Hepatocyte (in vitro differentiated cells): ENCODE measurements around the gene MYH6. TPM values are rescaled to one million over a fixed set of nuclear protein-coding genes. Genes with fewer than 3 reads are reported as not detected.

Experiments
- DNase-seq: peaks from one replicate; pipeline ENCODE4 v3.0.0-alpha.2; 2016; ENCODE audit warnings: low spot score
- H2AFZ ChIP-seq: fragments of 200-600 bp; sonication (generic); 2 replicates; pipeline ENCODE4 v1.6.0; 2016; ENCODE audit warnings: antibody characterized with exemption, mild to moderate bottlenecking
- H3K27ac ChIP-seq: fragments of 200-600 bp; sonication (generic); 2 replicates; pipeline ENCODE4 v1.5.1; 2016; ENCODE audit warnings: mild to moderate bottlenecking
- H3K27me3 ChIP-seq: fragments of 200-600 bp; sonication (generic); 2 replicates; pipeline ENCODE4 v1.6.1; 2016
- H3K36me3 ChIP-seq: fragments of 200-600 bp; sonication (generic); replicated peaks from 2 replicates; pipeline ENCODE4 v1.5.1; 2016; ENCODE audit warnings: low read depth; ENCODE audit not compliant: insufficient read depth
- H3K4me1 ChIP-seq: fragments of 200-600 bp; sonication (generic); 2 replicates; pipeline ENCODE4 v1.5.1; 2016; ENCODE audit warnings: mild to moderate bottlenecking, moderate library complexity; ENCODE audit not compliant: insufficient read depth
- H3K4me2 ChIP-seq: fragments of 200-600 bp; sonication (generic); 2 replicates; pipeline ENCODE4 v1.6.0; 2016
- H3K4me3 ChIP-seq: fragments of 200-600 bp; sonication (generic); 2 replicates; pipeline ENCODE4 v1.5.1; 2016; ENCODE audit warnings: mild to moderate bottlenecking
- H3K79me2 ChIP-seq: fragments of 200-600 bp; sonication (generic); 2 replicates; pipeline ENCODE4 v1.6.0; 2017; ENCODE audit warnings: mild to moderate bottlenecking
- H3K9me2 ChIP-seq: fragments of 200-600 bp; sonication (generic); replicated peaks from 2 replicates; pipeline ENCODE4 v1.6.0; 2017; ENCODE audit warnings: mild to moderate bottlenecking; ENCODE audit not compliant: insufficient read depth
- H3K9me3 ChIP-seq: fragments of 200-600 bp; sonication (generic); 2 replicates; pipeline ENCODE4 v1.5.1; 2016; ENCODE audit warnings: low read depth, mild to moderate bottlenecking
- H4K20me1 ChIP-seq: fragments of 200-600 bp; sonication (generic); 2 replicates; pipeline ENCODE4 v1.6.0; 2016; ENCODE audit warnings: mild to moderate bottlenecking; ENCODE audit not compliant: insufficient read depth, poor library complexity, severe bottlenecking
- EZH2 ChIP-seq: fragments of 200-600 bp; sonication (generic); IDR thresholded peaks from 2 replicates; pipeline ENCODE4 v1.6.1; 2016; ENCODE audit warnings: antibody characterized with exemption, mild to moderate bottlenecking, borderline replicate concordance
- EZH2phosphoT487 ChIP-seq: fragments of 200-600 bp; sonication (generic); IDR thresholded peaks from one replicate; pipeline ENCODE4 v1.6.1; 2018; ENCODE audit warnings: antibody characterized with exemption, mild to moderate bottlenecking, low read depth, moderate library complexity; ENCODE audit not compliant: unreplicated experiment, severe bottlenecking
- WGBS: methylation state at CpG from one replicate; pipeline ENCODE4 v1.1.6; 2016; ENCODE audit warnings: low lambda C conversion rate; ENCODE audit errors: missing lambda C conversion rate; 5-methylcytosine and 5-hydroxymethylcytosine counted together
- polyA plus RNA-seq: library from polyadenylated mRNA; unstranded; fragments of >200 nt; fragmentation: Nextera tagmentation; extraction: Ambion mirVana; gene quantifications from 2 replicates; pipeline ENCODE4 v1.2.1, GENCODE V29; 2016
- total RNA-seq: library from RNA; depleted of rRNA; stranded (reverse); fragments of >200 nt; gene quantifications from 2 replicates; pipeline ENCODE4 v1.2.3, GENCODE V29; 2014
- TF ChIP-seq, protein P1 (sequence below): fragments of 200-600 bp; sonication (generic); IDR thresholded peaks from 2 replicates; pipeline ENCODE4 v1.5.1; 2016; ENCODE audit warnings: antibody characterized with exemption, mild to moderate bottlenecking; ENCODE audit not compliant: poor library complexity

Gene MYH6
- total and polyA plus RNA-seq, 2 experiments from 2014 or later, result 0.97 TPM; not detected in 1

DNA sequence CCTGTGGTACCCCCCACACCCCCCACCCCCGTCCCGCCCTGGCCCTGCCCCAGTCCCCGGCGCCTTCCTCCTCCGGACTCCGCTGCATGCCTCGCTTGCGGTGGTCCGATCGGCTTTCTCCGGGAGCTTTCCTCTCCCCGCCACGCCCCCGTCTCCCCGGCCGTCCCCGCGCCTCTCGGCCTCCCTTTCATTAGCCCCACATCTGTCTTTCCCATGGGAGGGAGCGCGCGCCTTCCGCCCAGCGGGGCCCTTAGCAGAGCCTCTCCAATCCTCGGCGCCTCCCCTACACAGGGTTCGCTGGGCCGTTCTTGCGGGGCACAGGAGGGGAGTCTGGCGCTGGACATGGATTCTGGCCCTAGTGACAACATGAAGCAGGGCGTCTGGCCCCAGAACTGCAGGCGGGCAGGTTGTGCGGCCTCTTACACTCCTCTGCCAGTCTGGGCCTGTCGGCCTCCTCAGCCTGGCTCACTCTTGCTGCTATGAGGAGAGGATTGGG lies 41.6 kb downstream of the MYH6 start:
- peak overlapping the region; percentile 99 for H3K27ac ChIP-seq
- H3K27me3 ChIP-seq, result no peaks in the 10 kb centered on the region
- no peaks in the 10 kb centered on the region for H3K9me3 ChIP-seq
- no peak overlapping the region for H3K4me3 ChIP-seq
- 8% methylated on average over 17 of the region's 34 CpGs for WGBS
- peaks cover 14% of the 10 kb centered on the region for H3K4me1 ChIP-seq
- peaks cover 38% of the 10 kb centered on the region for H3K79me2 ChIP-seq
- H4K20me1 ChIP-seq, result peaks cover 5% of the 10 kb centered on the region
- H3K4me2 ChIP-seq, result peak overlapping the region; percentile 96
- TF ChIP-seq, protein P1, sequence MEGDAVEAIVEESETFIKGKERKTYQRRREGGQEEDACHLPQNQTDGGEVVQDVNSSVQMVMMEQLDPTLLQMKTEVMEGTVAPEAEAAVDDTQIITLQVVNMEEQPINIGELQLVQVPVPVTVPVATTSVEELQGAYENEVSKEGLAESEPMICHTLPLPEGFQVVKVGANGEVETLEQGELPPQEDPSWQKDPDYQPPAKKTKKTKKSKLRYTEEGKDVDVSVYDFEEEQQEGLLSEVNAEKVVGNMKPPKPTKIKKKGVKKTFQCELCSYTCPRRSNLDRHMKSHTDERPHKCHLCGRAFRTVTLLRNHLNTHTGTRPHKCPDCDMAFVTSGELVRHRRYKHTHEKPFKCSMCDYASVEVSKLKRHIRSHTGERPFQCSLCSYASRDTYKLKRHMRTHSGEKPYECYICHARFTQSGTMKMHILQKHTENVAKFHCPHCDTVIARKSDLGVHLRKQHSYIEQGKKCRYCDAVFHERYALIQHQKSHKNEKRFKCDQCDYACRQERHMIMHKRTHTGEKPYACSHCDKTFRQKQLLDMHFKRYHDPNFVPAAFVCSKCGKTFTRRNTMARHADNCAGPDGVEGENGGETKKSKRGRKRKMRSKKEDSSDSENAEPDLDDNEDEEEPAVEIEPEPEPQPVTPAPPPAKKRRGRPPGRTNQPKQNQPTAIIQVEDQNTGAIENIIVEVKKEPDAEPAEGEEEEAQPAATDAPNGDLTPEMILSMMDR, result no peak
- no peak for TF ChIP-seq EZH2
- no peak for TF ChIP-seq EZH2phosphoT487
- DNase-seq, result peak; percentile 87
- H2AFZ ChIP-seq, result peak overlapping the region; percentile 61
- H3K36me3 ChIP-seq, result no peaks in the 10 kb centered on the region
- H3K9me2 ChIP-seq, result no peaks in the 10 kb centered on the region

DNA sequence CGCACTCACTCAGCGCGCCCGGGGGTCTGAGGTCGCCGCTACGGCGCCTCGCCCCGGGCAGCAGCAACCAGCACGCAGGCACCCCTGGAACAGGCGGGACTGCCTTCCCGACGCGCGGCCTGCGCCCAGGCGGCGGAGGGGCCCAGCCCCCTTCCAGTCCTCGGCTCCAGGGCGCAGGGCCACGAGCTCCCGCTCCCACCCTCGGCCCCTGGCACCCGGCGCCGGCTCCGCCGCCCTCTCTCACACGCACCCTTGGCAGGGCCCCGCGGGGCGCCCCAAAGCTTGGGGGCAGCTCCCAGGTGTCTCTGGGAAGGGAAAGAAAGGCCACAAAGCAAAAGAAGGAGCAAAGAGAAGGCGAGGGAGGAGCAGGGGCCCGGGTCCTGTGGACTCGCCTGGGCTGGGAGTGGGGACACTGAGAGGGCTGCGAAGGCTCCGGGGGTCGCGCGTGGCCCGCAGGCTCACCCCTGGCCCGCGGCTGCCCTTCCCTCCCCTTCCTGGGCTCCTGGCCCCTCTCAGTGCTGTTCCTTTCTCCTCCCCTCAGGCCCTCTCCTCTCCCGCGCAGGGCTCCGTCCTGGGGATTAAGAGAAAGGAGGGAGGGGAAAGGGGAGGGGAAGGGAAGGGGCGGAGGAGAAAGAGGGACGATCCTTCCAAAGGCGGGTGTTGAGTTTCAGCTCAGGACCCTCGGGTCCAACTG lies 42.2 kb downstream of the MYH6 start:
- H3K27me3 ChIP-seq, result no peaks in the 10 kb centered on the region
- peak; percentile 86 for DNase-seq

DNA sequence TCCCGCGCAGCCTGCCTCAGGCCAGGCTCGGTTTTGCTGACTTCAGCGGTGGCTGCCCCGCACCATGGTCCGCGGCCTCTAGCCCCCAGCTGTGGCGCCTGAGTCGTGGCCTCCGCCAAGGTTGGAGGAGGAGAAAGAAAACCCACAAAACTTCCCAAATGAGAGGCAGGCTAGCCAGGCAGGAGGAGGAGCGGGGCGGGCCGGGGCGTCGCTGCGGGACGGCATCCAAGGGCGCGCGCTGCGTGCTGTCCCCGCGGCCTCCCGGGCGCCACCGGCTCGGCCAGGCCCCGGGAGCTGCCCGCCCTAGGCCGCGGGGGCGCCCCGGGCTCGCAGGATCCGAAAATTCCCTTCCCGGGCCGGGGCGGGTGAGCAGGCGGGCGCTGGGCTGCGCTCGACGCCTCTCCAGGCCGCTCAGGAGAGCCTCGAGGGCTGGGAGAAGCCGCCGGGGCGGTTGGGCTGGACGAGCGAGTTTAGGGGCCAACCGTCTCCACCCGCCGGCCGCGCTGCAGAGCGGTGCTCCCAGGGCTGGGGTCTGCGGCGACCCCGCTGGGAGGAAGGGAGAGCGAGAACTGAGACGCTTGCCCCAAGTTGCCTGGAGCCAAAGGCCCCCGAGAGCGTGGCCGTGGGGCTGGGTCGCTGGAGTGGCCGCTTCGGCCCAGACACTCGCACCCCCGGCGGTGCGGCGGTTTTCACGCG lies 42.9 kb downstream of the MYH6 start, which contains the start of gene EFS:
Gene EFS, minus strand, starts transcription at position 137 of the 696 bp plus-strand sequence. CDS start 147 bp downstream, outside the sequence.
- peaks cover 45% of the 10 kb centered on the region for H3K79me2 ChIP-seq
- peak; percentile 58 for DNase-seq
- H3K4me3 ChIP-seq, result peak within 1 kb of the TSS; percentile 61
- TF ChIP-seq EZH2phosphoT487 (no peak), EZH2 (no peak)
- TF ChIP-seq, protein P1, result no peak
- WGBS, result 3% methylated on average over 57 of the region's 74 CpGs
- H4K20me1 ChIP-seq, result peaks cover 14% of the 10 kb centered on the region
- H2AFZ ChIP-seq, result peak within 1 kb of the TSS; percentile 80
- H3K36me3 ChIP-seq, result no peaks in the 10 kb centered on the region
- no peaks in the 10 kb centered on the region for H3K9me2 ChIP-seq
- H3K4me1 ChIP-seq, result peaks cover 14% of the 10 kb centered on the region
- no peaks in the 10 kb centered on the region for H3K9me3 ChIP-seq
- peak within 1 kb of the TSS; percentile 96 for H3K4me2 ChIP-seq
- no peaks in the 10 kb centered on the region for H3K27me3 ChIP-seq
- H3K27ac ChIP-seq, result peak within 1 kb of the TSS; percentile 99

More for the DNA sequence above, 42.2 kb downstream of the MYH6 start:
- H3K27ac ChIP-seq, result peak overlapping the region; percentile 99
- H3K4me3 ChIP-seq, result peak overlapping the region; percentile 61
- peak overlapping the region; percentile 80 for H2AFZ ChIP-seq
- TF ChIP-seq EZH2phosphoT487 (no peak), EZH2 (no peak)
- TF ChIP-seq, protein P1, result no peak
- no peaks in the 10 kb centered on the region for H3K9me3 ChIP-seq
- H4K20me1 ChIP-seq, result peaks cover 11% of the 10 kb centered on the region
- peaks cover 14% of the 10 kb centered on the region for H3K4me1 ChIP-seq
- peaks cover 42% of the 10 kb centered on the region for H3K79me2 ChIP-seq
- H3K36me3 ChIP-seq, result no peaks in the 10 kb centered on the region
- no peaks in the 10 kb centered on the region for H3K9me2 ChIP-seq
- 1% methylated on average over 31 of the region's 51 CpGs for whole genome bisulfite sequencing
- peak overlapping the region; percentile 96 for H3K4me2 ChIP-seq
